ENCODE results near the gene MMP7.

Gene MMP7

GRCh38 chr11:102546923-102547471 is 16.4 kb upstream of the MMP7 start:
- no peak overlapping the region for H3K4me3 ChIP-seq (ENCODE audit: control insufficient read depth, low read depth, low read length)
- no peak for DNase-seq (ENCODE audit: low read depth)
- no peak for TF ChIP-seq CTCF (IDR thresholded peaks at IDR 0.05; ENCODE audit: control insufficient read depth, insufficient read depth, low read depth, low read length, missing control alignments)

- DNase-seq (ENCODE audit: low read depth): no peak
- TF ChIP-seq CTCF (IDR thresholded peaks at IDR 0.05; ENCODE audit: control insufficient read depth, insufficient read depth, low read depth, low read length, missing control alignments): no peak
- no peak overlapping the region for H3K4me3 ChIP-seq (ENCODE audit: control insufficient read depth, low read depth, low read length)
These were observed 15.9 kb upstream of the MMP7 start for GRCh38 chr11:102546427-102546826.

GRCh38 chr11:102545701-102546100 is 15.2 kb upstream of the MMP7 start:
- TF ChIP-seq CTCF (IDR thresholded peaks at IDR 0.05; ENCODE audit: control insufficient read depth, insufficient read depth, low read depth, low read length, missing control alignments): no peak
- DNase-seq (ENCODE audit: low read depth): no peak
- no peak overlapping the region for H3K4me3 ChIP-seq (ENCODE audit: control insufficient read depth, low read depth, low read length)

- no peak for TF ChIP-seq CTCF (IDR thresholded peaks at IDR 0.05; ENCODE audit: control insufficient read depth, insufficient read depth, low read depth, low read length, missing control alignments)
These were observed 14.0 kb upstream of the MMP7 start for GRCh38 chr11:102544594-102544993.

GRCh38 chr11:102539567-102539966 is 9.0 kb upstream of the MMP7 start:
- no peak for TF ChIP-seq CTCF (IDR thresholded peaks at IDR 0.05; ENCODE audit: control insufficient read depth, insufficient read depth, low read depth, low read length, missing control alignments)
- DNase-seq (ENCODE audit: low read depth): no peak
- H3K4me3 ChIP-seq (ENCODE audit: control insufficient read depth, low read depth, low read length): no peak overlapping the region

More at GRCh38 chr11:102544594-102544993, 14.0 kb upstream of the MMP7 start:
- H3K4me3 ChIP-seq (ENCODE audit: control insufficient read depth, low read depth, low read length): no peak overlapping the region
- DNase-seq (ENCODE audit: low read depth): no peak

- TF ChIP-seq CTCF (IDR thresholded peaks at IDR 0.05; ENCODE audit: control insufficient read depth, insufficient read depth, low read depth, low read length, missing control alignments): no peak
- H3K4me3 ChIP-seq (ENCODE audit: control insufficient read depth, low read depth, low read length): no peak overlapping the region
- DNase-seq (ENCODE audit: low read depth): no peak
These were observed 8.4 kb upstream of the MMP7 start for GRCh38 chr11:102538932-102539331.
